Spinal cord (tissue), 10 donors: Measurements from ENCODE around the gene ANKS1A. TPM values are rescaled to one million over a fixed set of nuclear protein-coding genes. Genes with fewer than 3 reads are reported as not detected.

Source experiments
- DNase-seq, 6 donors: peaks; one replicate each; pipeline versions ENCODE4 v3.0.0 to v3.0.0-alpha.2; 2013 to 2015; ENCODE audit warnings: low spot score in 6 of 6, low read depth in 4 of 6
- H3K27ac ChIP-seq: one replicate; pipeline ENCODE4 v1.5.1; 2013; ENCODE audit warnings: low read depth, low read length, control low read depth
- H3K27me3 ChIP-seq: one replicate; pipeline ENCODE4 v1.6.1; 2013; ENCODE audit warnings: low read length; ENCODE audit not compliant: control insufficient read depth, insufficient read depth
- H3K36me3 ChIP-seq: one replicate; pipeline ENCODE4 v1.6.1; 2013; ENCODE audit warnings: low read length; ENCODE audit not compliant: control insufficient read depth, insufficient read depth
- H3K4me1 ChIP-seq: one replicate; pipeline ENCODE4 v1.6.1; 2013; ENCODE audit warnings: low read length; ENCODE audit not compliant: control insufficient read depth, insufficient read depth
- H3K4me3 ChIP-seq: one replicate; pipeline ENCODE4 v1.5.1; 2013; ENCODE audit warnings: low read depth, low read length, control low read depth
- H3K9me3 ChIP-seq: one replicate; pipeline ENCODE4 v1.6.1; 2013; ENCODE audit warnings: low read length; ENCODE audit not compliant: control insufficient read depth, insufficient read depth
- WGBS: methylation state at CpG from one replicate; pipeline ENCODE4 v1.1.5; 2013; ENCODE audit warnings: missing lambda C conversion rate; ENCODE audit not compliant: insufficient coverage; 5-methylcytosine and 5-hydroxymethylcytosine counted together
- polyA plus RNA-seq, 2 donors: library from polyadenylated mRNA; unstranded; fragments of 120-200 nt; gene quantifications; one replicate each; pipeline ENCODE4 v1.2.1, GENCODE V29; 2013; ENCODE audit not compliant: insufficient read length in 2 of 2
- total RNA-seq, 2 donors: library from RNA; depleted of rRNA in 1 of 2; stranded (reverse); fragments of 120-200 nt in 1 of 2; fragments of >200 nt in 1 of 2; gene quantifications; one replicate each; pipeline versions ENCODE4 v1.2.3 to v1.2.4, GENCODE V29; 2013 to 2014
- donor health status: healthy.

ANKS1A gene
- total and polyA plus RNA-seq, 4 donors: 31.1 to 53.6 (median 42.4) TPM

GRCh38 chr6:34979994-34980393, 90.9 kb downstream of the ANKS1A start:
- Histone ChIP-seq H3K4me1 (no peaks in the 10 kb centered on the region), H3K9me3 (no peaks in the 10 kb centered on the region), H3K36me3 (peaks cover 13% of the 10 kb centered on the region), H3K4me3 (no peak overlapping the region), H3K27me3 (no peaks in the 10 kb centered on the region), H3K27ac (no peak overlapping the region)
- no peak for DNase-seq
- WGBS: 100% methylated on average over 1 of the region's 3 CpGs

- Histone ChIP-seq H3K27ac (no peak overlapping the region), H3K27me3 (no peaks in the 10 kb centered on the region), H3K9me3 (no peaks in the 10 kb centered on the region), H3K36me3 (peaks cover 16% of the 10 kb centered on the region), H3K4me1 (no peaks in the 10 kb centered on the region), H3K4me3 (no peak overlapping the region)
- WGBS: 71% methylated on average over 3 of the region's 5 CpGs
- DNase-seq: no peak
Observed at GRCh38 chr6:34981366-34981765, 92.3 kb downstream of the ANKS1A start.

- H3K4me1 ChIP-seq: no peaks in the 10 kb centered on the region
- no peak overlapping the region for H3K27ac ChIP-seq
- H3K4me3 ChIP-seq: no peak overlapping the region
- H3K36me3 ChIP-seq: peaks cover 16% of the 10 kb centered on the region
- WGBS: 64% methylated on average over 5 of the region's 7 CpGs
- no peaks in the 10 kb centered on the region for H3K27me3 ChIP-seq
- no peak for DNase-seq
- no peaks in the 10 kb centered on the region for H3K9me3 ChIP-seq
Observed at GRCh38 chr6:34981951-34982350, 92.9 kb downstream of the ANKS1A start.

GRCh38 chr6:34982424-34982852, 93.4 kb downstream of the ANKS1A start:
- WGBS: 82% methylated on average over 11 of the region's 11 CpGs
- peaks cover 16% of the 10 kb centered on the region for H3K36me3 ChIP-seq
- H3K27ac ChIP-seq: no peak overlapping the region
- peak in 1 of 6 donors; percentile 73 for DNase-seq
- H3K27me3 ChIP-seq: no peaks in the 10 kb centered on the region
- H3K4me1 ChIP-seq: no peaks in the 10 kb centered on the region
- H3K4me3 ChIP-seq: no peak overlapping the region
- no peaks in the 10 kb centered on the region for H3K9me3 ChIP-seq

- DNase-seq: no peak
- no peak overlapping the region for H3K27ac ChIP-seq
- no peaks in the 10 kb centered on the region for H3K27me3 ChIP-seq
- no peak overlapping the region for H3K4me3 ChIP-seq
- 100% methylated on average over 1 of the region's 2 CpGs for WGBS
- no peaks in the 10 kb centered on the region for H3K9me3 ChIP-seq
- H3K36me3 ChIP-seq: peaks cover 19% of the 10 kb centered on the region
- H3K4me1 ChIP-seq: no peaks in the 10 kb centered on the region
Observed at GRCh38 chr6:34984416-34984815, 95.4 kb downstream of the ANKS1A start.

- H3K36me3 ChIP-seq: peaks cover 19% of the 10 kb centered on the region
- H3K4me3 ChIP-seq: no peak overlapping the region
- no peaks in the 10 kb centered on the region for H3K27me3 ChIP-seq
- H3K27ac ChIP-seq: no peak overlapping the region
- DNase-seq: no peak
- H3K9me3 ChIP-seq: no peaks in the 10 kb centered on the region
- no peaks in the 10 kb centered on the region for H3K4me1 ChIP-seq
- WGBS: 63% methylated on average over 1 of the region's 4 CpGs
Observed at GRCh38 chr6:34985236-34985635, 96.2 kb downstream of the ANKS1A start.

- Histone ChIP-seq H3K27ac (no peak overlapping the region), H3K4me3 (no peak overlapping the region), H3K36me3 (peaks cover 16% of the 10 kb centered on the region), H3K27me3 (no peaks in the 10 kb centered on the region), H3K4me1 (no peaks in the 10 kb centered on the region), H3K9me3 (no peaks in the 10 kb centered on the region)
- WGBS: no CpG with 5 or more reads among the region's 3 CpGs
- DNase-seq: peak; percentile 50 to 95 (median 66)
Observed at GRCh38 chr6:34986845-34987246, 97.8 kb downstream of the ANKS1A start.

GRCh38 chr6:34987506-34987905, 98.5 kb downstream of the ANKS1A start:
- no peak overlapping the region for H3K4me3 ChIP-seq
- H3K36me3 ChIP-seq: peaks cover 16% of the 10 kb centered on the region
- no peak overlapping the region for H3K27ac ChIP-seq
- H3K9me3 ChIP-seq: no peaks in the 10 kb centered on the region
- no peaks in the 10 kb centered on the region for H3K27me3 ChIP-seq
- no peaks in the 10 kb centered on the region for H3K4me1 ChIP-seq
- peak in 1 of 6 donors; percentile 60 for DNase-seq
- WGBS: 93% methylated on average over 4 of the region's 5 CpGs

- no peaks in the 10 kb centered on the region for H3K27me3 ChIP-seq
- no peak for DNase-seq
- H3K36me3 ChIP-seq: peaks cover 10% of the 10 kb centered on the region
- no peaks in the 10 kb centered on the region for H3K4me1 ChIP-seq
- 100% methylated on average over 1 of the region's 2 CpGs for WGBS
- H3K4me3 ChIP-seq: no peak overlapping the region
- H3K9me3 ChIP-seq: no peaks in the 10 kb centered on the region
- H3K27ac ChIP-seq: no peak overlapping the region
Observed at GRCh38 chr6:34990971-34991560, 102.0 kb downstream of the ANKS1A start.

GRCh38 chr6:34992376-34992775, 103.3 kb downstream of the ANKS1A start:
- H3K4me1 ChIP-seq: no peaks in the 10 kb centered on the region
- peak in 1 of 6 donors; percentile 86 for DNase-seq
- no peaks in the 10 kb centered on the region for H3K27me3 ChIP-seq
- H3K27ac ChIP-seq: no peak overlapping the region
- H3K9me3 ChIP-seq: no peaks in the 10 kb centered on the region
- peaks cover 10% of the 10 kb centered on the region for H3K36me3 ChIP-seq
- WGBS: 95% methylated on average over 3 of the region's 3 CpGs
- no peak overlapping the region for H3K4me3 ChIP-seq
